Activated CD8-positive, alpha-beta T cell treated with anti-CD3 and anti-CD28 coated beads for 36 hours (primary cell): ENCODE data around the gene NHLRC2. TPM values are rescaled to one million over a fixed set of nuclear protein-coding genes. Genes with fewer than 3 reads are reported as not detected.

Experiments
- ATAC-seq: fragments of 200-7000 bp; cut with Tn5 transposase; one replicate; pipeline ENCODE4 v1.10.0; 2021; ENCODE audit warnings: mild to moderate bottlenecking, moderate library complexity
- CTCF ChIA-PET: fragments of 350-600 bp; sonication (Branson Sonifier 250); formaldehyde crosslinking; loops from one replicate; lab custom pipeline; 2021; ENCODE audit warnings: antibody characterized with exemption; lab: Charles Lee
- POLR2A ChIA-PET: fragments of 350-600 bp; sonication (Branson Sonifier 250); formaldehyde crosslinking; loops from one replicate; lab custom pipeline; 2021; ENCODE audit warnings: antibody characterized with exemption; lab: Charles Lee
- DNase-seq: peaks from one replicate; pipeline ENCODE4 v3.0.0-alpha.2; 2020
- H3K27ac Mint-ChIP-seq: one replicate; pipeline ENCODE4 v1.8.0; 2021; ENCODE audit warnings: mild to moderate bottlenecking, mixed read lengths
- H3K27me3 Mint-ChIP-seq: one replicate; pipeline ENCODE4 v1.8.0; 2021; ENCODE audit warnings: mixed read lengths
- H3K36me3 Mint-ChIP-seq: one replicate; pipeline ENCODE4 v1.8.0; 2021; ENCODE audit warnings: low read depth, mixed read lengths
- H3K4me1 Mint-ChIP-seq: one replicate; pipeline ENCODE4 v1.8.0; 2021; ENCODE audit warnings: low read depth, mixed read lengths
- H3K4me3 Mint-ChIP-seq: one replicate; pipeline ENCODE4 v1.8.0; 2021; ENCODE audit warnings: mild to moderate bottlenecking, moderate library complexity, mixed read lengths
- H3K9me3 Mint-ChIP-seq: one replicate; pipeline ENCODE4 v1.8.0; 2021; ENCODE audit warnings: mixed read lengths
- intact Hi-C: fragments of 100-400 bp; cut with micrococcal nuclease; formaldehyde crosslinking; loops from one replicate; pipeline ENCODE4 v1.10.0; 2022
- total RNA-seq, 2 experiments: library from RNA; stranded (reverse); gene quantifications; one replicate each; pipeline ENCODE4 v1.2.3, GENCODE V29; 2021
- TF ChIP-seq, protein P1 (sequence below): fragments of 200-600 bp; IDR thresholded peaks from one replicate; pipeline ENCODE4 v1.8.0; 2022; ENCODE audit warnings: antibody characterized with exemption, mild to moderate bottlenecking

Gene NHLRC2
- total RNA-seq, 2 experiments from 2014 or later: 23.0 to 23.9 TPM

DNA sequence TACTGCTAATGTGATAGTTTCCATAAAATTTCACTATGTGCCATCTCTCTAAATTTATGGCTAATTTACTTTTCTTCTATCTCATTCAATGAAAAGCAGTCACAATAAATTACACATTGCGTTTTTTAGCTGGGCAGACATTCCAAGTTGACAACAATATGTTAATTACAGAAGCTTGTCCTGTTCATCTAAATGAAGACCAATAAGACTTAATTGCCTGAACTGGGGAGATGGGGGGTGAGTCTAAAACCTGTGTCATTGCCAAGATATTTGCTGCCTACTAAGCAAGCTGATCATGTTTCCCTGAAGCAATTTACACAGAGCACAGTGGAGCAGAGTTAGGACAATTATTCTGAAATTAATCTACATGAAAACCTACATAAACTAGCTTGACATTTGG lies 99.9 kb downstream of the NHLRC2 start:
- DNase-seq (no peak), ATAC-seq (no peak)
- Mint-ChIP-seq H3K27ac (no peak overlapping the region), H3K36me3 (no peaks in the 10 kb centered on the region), H3K4me3 (no peak overlapping the region), H3K4me1 (peaks cover 19% of the 10 kb centered on the region), H3K27me3 (peaks cover 21% of the 10 kb centered on the region), H3K9me3 (peaks cover 3% of the 10 kb centered on the region)
- POLR2A ChIA-PET: no interaction called here
- CTCF ChIA-PET: interaction anchor here (0.9 to 1.7 kb wide), 5 partner anchors 10 to 149 kb away, joined by 3 to 7 read pairs (median 3); no protein-coding TSS in a partner anchor
- intact Hi-C loops: no loop called here
- TF ChIP-seq, protein P1, sequence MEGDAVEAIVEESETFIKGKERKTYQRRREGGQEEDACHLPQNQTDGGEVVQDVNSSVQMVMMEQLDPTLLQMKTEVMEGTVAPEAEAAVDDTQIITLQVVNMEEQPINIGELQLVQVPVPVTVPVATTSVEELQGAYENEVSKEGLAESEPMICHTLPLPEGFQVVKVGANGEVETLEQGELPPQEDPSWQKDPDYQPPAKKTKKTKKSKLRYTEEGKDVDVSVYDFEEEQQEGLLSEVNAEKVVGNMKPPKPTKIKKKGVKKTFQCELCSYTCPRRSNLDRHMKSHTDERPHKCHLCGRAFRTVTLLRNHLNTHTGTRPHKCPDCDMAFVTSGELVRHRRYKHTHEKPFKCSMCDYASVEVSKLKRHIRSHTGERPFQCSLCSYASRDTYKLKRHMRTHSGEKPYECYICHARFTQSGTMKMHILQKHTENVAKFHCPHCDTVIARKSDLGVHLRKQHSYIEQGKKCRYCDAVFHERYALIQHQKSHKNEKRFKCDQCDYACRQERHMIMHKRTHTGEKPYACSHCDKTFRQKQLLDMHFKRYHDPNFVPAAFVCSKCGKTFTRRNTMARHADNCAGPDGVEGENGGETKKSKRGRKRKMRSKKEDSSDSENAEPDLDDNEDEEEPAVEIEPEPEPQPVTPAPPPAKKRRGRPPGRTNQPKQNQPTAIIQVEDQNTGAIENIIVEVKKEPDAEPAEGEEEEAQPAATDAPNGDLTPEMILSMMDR: no peak

DNA sequence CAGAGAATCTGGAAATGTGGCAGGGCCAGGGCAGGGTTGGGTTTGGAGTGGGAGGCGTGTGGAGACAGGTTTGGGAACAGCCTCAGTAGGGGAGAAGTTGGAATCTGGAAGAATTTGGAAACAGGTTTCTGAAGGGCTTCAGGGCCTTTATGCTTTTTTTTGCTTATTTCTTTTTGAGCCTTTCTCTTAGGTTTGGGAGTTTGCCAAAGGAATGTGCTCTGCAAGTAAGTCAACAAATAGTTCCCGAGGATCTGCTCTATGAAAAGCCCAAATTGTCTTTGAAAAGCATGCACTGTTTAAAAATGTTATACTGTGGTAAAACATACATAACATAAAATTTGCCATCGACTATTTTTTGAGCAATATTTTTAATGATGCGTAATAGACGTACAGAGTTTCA lies 102.6 kb downstream of the NHLRC2 start:
- TF ChIP-seq, protein P1: no peak
- Mint-ChIP-seq H3K4me3 (no peak overlapping the region), H3K36me3 (no peaks in the 10 kb centered on the region), H3K27ac (no peak overlapping the region), H3K27me3 (peaks cover 21% of the 10 kb centered on the region), H3K9me3 (peaks cover 3% of the 10 kb centered on the region), H3K4me1 (peaks cover 45% of the 10 kb centered on the region)
- intact Hi-C loops: no loop called here
- ChIA-PET CTCF (no interaction called here), POLR2A (no interaction called here)
- no peak for DNase-seq
- no peak for ATAC-seq

DNA sequence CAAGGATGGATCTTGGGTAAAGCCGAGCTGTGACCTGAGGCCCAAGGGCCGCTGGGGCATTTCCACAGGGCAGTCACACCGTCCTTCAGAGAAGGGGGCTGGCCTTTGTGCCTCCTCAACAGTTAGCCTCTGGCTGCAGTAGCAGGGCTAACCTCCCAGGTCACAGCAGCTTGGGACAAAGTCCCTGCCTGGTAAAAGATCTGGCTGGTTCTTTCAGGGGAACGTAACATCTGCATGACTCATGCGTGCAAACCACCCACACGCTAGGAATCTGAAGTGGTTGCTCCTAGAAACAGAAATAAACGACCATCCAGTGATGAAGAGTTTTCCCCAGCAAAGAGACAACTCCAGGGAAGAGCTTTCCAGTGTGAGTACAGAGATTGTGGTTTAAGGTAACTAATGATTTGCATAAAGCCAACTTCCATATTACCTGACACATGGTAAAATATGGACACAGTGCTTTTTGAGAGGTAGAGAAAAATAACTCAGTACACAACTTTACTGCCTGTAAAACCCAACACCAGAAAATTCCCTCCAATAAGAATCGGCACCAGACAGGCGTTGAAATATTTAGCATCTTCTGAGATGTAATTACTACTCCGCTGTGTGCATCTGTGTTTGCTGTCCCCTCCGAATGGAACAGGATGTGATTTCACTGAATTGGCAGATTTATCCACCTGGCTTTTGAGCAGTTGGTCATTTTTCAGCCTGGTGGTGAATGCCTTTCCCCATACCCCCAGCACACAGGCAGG lies 104.3 kb downstream of the NHLRC2 start:
- ChIA-PET CTCF (no interaction called here), POLR2A (interaction anchor here (0.7 kb wide), 2 partner anchors 18 to 59 kb away, joined by 3 read pairs; no protein-coding TSS in a partner anchor)
- peaks cover 8% of the 10 kb centered on the region for H3K9me3 Mint-ChIP-seq
- H3K4me3 Mint-ChIP-seq: no peak overlapping the region
- TF ChIP-seq, protein P1: no peak
- ATAC-seq: no peak
- peak; percentile 53 for DNase-seq
- intact Hi-C loops: no loop called here
- H3K27me3 Mint-ChIP-seq: peaks cover 21% of the 10 kb centered on the region
- H3K36me3 Mint-ChIP-seq: peaks cover 3% of the 10 kb centered on the region
- peaks cover 42% of the 10 kb centered on the region for H3K4me1 Mint-ChIP-seq
- no peak overlapping the region for H3K27ac Mint-ChIP-seq

DNA sequence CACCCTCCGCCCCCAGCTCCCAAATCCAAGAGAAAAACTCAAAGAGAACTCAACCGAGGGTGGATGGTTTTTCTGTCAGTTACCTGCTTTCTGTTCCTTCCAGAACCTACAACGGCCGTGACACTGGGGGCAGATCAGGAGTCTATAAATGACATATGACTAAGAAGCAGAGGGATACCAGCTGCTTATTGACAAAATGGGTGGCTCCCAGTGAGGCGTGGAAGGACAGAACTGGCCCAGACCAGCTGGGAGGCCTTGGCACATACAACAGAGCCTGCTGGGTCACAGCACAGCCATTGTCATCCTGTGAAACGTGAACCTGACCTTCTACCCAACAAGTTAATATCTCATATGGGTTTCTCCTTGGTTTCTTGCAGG lies 104.9 kb downstream of the NHLRC2 start:
- POLR2A ChIA-PET: no interaction called here
- peaks cover 41% of the 10 kb centered on the region for H3K4me1 Mint-ChIP-seq

More for the DNA sequence above, 104.9 kb downstream of the NHLRC2 start:
- TF ChIP-seq, protein P1: no peak
- H3K36me3 Mint-ChIP-seq: peaks cover 4% of the 10 kb centered on the region
- CTCF ChIA-PET: no interaction called here
- DNase-seq (no peak), ATAC-seq (no peak)
- H3K27me3 Mint-ChIP-seq: peaks cover 21% of the 10 kb centered on the region
- no peak overlapping the region for H3K4me3 Mint-ChIP-seq
- no peak overlapping the region for H3K27ac Mint-ChIP-seq
- intact Hi-C loops: no loop called here
- peaks cover 8% of the 10 kb centered on the region for H3K9me3 Mint-ChIP-seq
